Panc1 (cell line): ENCODE measurements around the gene MADCAM1. TPM values are rescaled to one million over a fixed set of nuclear protein-coding genes. Genes with fewer than 3 reads are reported as not detected.

ENCODE experiments used
- ATAC-seq: fragments of 200-7000 bp; cut with Tn5 transposase; 2 replicates; pipeline ENCODE4 v1.9.1; 2020; ENCODE audit warnings: mild to moderate bottlenecking, moderate library complexity
- BruUV-seq: library from RNA; stranded (reverse); fragments of 400-500 nt; replicated peaks from 2 replicates; lab custom pipeline; 2021; lab: Mats Ljungman, UMichigan
- CTCF ChIA-PET: fragments of 300-600 bp; sonication (Branson Sonifier 250); formaldehyde crosslinking; loops from one replicate; lab custom pipeline; 2022; ENCODE audit warnings: antibody characterized with exemption; lab: Charles Lee
- POLR2A ChIA-PET: fragments of 300-600 bp; sonication (Branson Sonifier 250); formaldehyde crosslinking; loops from one replicate; lab custom pipeline; 2022; ENCODE audit warnings: antibody characterized with exemption; lab: Charles Lee
- DNase-seq: peaks from one replicate; pipeline ENCODE4 v3.0.0-alpha.2; 2010; ENCODE audit warnings: low read depth, low spot score
- H3K27ac ChIP-seq: 2 replicates; pipeline ENCODE4 v1.5.1; 2011; ENCODE audit warnings: mild to moderate bottlenecking, low read length, inconsistent platforms
- H3K27me3 ChIP-seq: fragments of 200-500 bp; sonication (Bioruptor generic); 2 replicates; pipeline ENCODE4 v1.6.0; 2014; ENCODE audit warnings: low read length, inconsistent platforms; ENCODE audit not compliant: control insufficient read depth, insufficient read depth
- H3K36me3 ChIP-seq: fragments of 200-500 bp; sonication (Bioruptor generic); 2 replicates; pipeline ENCODE4 v1.5.1; 2014; ENCODE audit warnings: inconsistent platforms, mild to moderate bottlenecking, low read length, moderate library complexity; ENCODE audit not compliant: control insufficient read depth, insufficient read depth
- H3K4me1 ChIP-seq: 2 replicates; pipeline ENCODE4 v1.5.1; 2011; ENCODE audit warnings: inconsistent platforms, mild to moderate bottlenecking, low read length, moderate library complexity; ENCODE audit not compliant: control insufficient read depth, insufficient read depth
- H3K4me3 ChIP-seq, 2 experiments: 2 replicates each; pipeline ENCODE4 v1.5.1; 2011 to 2012; ENCODE audit warnings: low read depth in 2 of 2, low read length in 2 of 2, mild to moderate bottlenecking in 2 of 2, inconsistent platforms in 1 of 2, moderate library complexity in 1 of 2
- H3K9me3 ChIP-seq: fragments of 200-500 bp; sonication (Bioruptor generic); 2 replicates; pipeline ENCODE4 v1.5.1; 2014; ENCODE audit warnings: low read depth, mild to moderate bottlenecking, inconsistent platforms, low read length, moderate library complexity; ENCODE audit not compliant: control insufficient read depth, insufficient read depth
- POLR2AphosphoS5 ChIP-seq: IDR thresholded peaks from 2 replicates; pipeline ENCODE4 v1.6.1; 2012; ENCODE audit warnings: mild to moderate bottlenecking, low read depth, low read length, moderate library complexity
- SIN3A ChIP-seq: IDR thresholded peaks from 2 replicates; pipeline ENCODE4 v1.6.1; 2012; ENCODE audit warnings: low read depth, mild to moderate bottlenecking, low read length, moderate library complexity, borderline replicate concordance; ENCODE audit not compliant: insufficient read depth
- TCF7L2 ChIP-seq: IDR thresholded peaks from 2 replicates; pipeline ENCODE4 v1.6.1; 2011; ENCODE audit warnings: mild to moderate bottlenecking, low read depth, low read length, inconsistent platforms
- in situ Hi-C: cut with HindIII; loops from 2 replicates; pipeline ENCODE4 v1.10.0; 2016; ENCODE audit warnings: low sequenced_read_pairs, low pct_unique_long_range_greater_than_20kb
- intact Hi-C: fragments of 100-400 bp; cut with micrococcal nuclease; formaldehyde crosslinking; loops from one replicate; pipeline ENCODE4 v1.10.0; 2022; ENCODE audit not compliant: unreplicated experiment
- total RNA-seq: library from RNA; stranded (reverse); gene quantifications from one replicate; pipeline ENCODE4 v1.2.1, GENCODE V29; 2021; ENCODE audit not compliant: unreplicated experiment
- TF ChIP-seq, protein P1 (sequence below): fragments of 450-650 bp; IDR thresholded peaks from 2 replicates; pipeline ENCODE4 v1.5.1; 2017; ENCODE audit warnings: mild to moderate bottlenecking
- TF ChIP-seq, protein P2 (sequence below), 2 experiments: IDR thresholded peaks; 2 replicates each; pipeline ENCODE4 v1.6.1; 2011 to 2012; ENCODE audit warnings: low read depth in 2 of 2, control low read depth in 1 of 2, low read length in 1 of 2, mild to moderate bottlenecking in 1 of 2, moderate library complexity in 1 of 2; ENCODE audit not compliant: insufficient read depth in 1 of 2

Gene MADCAM1
- total RNA-seq, 1 experiment from 2014 or later = 0.54 TPM

DNA sequence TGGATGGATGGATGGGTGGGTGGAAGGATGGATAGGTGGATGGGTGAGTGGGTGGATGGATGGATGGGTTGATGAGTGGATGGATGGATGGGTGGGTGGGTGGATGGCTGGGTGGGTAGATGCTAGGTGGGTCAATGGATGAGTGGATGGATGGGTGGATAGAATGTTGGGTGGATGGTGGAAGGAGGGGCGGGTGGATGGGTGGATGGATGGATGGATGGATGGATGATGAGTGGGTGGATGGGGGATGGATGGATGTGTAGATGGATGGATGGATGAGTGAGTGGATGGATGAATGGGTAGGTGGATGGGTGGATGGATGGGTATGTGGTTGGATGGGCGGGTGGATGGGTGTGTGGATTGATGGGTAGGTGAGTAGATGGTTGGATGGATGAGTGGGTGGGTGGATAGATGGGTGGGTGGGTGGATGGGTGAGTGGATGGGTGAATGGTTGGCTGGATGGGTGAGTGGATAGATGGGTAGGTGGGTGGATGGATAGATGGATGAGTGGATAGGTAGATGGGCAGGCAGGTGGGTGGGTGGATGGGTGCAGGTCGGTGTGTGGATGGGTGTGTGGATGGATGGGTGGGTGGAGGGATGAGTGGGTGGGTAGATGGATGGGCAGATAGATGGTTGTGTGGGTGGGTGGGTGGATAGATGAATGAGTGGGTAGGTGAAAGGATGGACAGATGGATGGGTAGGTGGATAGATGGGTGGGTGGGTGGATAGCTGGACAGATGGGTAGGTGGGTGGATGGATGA, 31.1 kb upstream of the MADCAM1 start:
- POLR2A ChIA-PET = no interaction called here
- no peak for DNase-seq
- Histone ChIP-seq H3K4me1 (no peaks in the 10 kb centered on the region), H3K36me3 (no peaks in the 10 kb centered on the region), H3K27me3 (no peaks in the 10 kb centered on the region), H3K27ac (no peak overlapping the region), H3K4me3 (no peak overlapping the region), H3K9me3 (no peaks in the 10 kb centered on the region)
- no TSS peak for BruUV-seq
- in situ Hi-C loops = no loop called here
- CTCF ChIA-PET = no interaction called here
- no peak for ATAC-seq
- intact Hi-C loops = no loop called here
- TF ChIP-seq TCF7L2 = no peak
- no peak for TF ChIP-seq POLR2AphosphoS5
- TF ChIP-seq, protein P1, sequence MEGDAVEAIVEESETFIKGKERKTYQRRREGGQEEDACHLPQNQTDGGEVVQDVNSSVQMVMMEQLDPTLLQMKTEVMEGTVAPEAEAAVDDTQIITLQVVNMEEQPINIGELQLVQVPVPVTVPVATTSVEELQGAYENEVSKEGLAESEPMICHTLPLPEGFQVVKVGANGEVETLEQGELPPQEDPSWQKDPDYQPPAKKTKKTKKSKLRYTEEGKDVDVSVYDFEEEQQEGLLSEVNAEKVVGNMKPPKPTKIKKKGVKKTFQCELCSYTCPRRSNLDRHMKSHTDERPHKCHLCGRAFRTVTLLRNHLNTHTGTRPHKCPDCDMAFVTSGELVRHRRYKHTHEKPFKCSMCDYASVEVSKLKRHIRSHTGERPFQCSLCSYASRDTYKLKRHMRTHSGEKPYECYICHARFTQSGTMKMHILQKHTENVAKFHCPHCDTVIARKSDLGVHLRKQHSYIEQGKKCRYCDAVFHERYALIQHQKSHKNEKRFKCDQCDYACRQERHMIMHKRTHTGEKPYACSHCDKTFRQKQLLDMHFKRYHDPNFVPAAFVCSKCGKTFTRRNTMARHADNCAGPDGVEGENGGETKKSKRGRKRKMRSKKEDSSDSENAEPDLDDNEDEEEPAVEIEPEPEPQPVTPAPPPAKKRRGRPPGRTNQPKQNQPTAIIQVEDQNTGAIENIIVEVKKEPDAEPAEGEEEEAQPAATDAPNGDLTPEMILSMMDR = no peak
- no peak for TF ChIP-seq SIN3A
- TF ChIP-seq, protein P2, sequence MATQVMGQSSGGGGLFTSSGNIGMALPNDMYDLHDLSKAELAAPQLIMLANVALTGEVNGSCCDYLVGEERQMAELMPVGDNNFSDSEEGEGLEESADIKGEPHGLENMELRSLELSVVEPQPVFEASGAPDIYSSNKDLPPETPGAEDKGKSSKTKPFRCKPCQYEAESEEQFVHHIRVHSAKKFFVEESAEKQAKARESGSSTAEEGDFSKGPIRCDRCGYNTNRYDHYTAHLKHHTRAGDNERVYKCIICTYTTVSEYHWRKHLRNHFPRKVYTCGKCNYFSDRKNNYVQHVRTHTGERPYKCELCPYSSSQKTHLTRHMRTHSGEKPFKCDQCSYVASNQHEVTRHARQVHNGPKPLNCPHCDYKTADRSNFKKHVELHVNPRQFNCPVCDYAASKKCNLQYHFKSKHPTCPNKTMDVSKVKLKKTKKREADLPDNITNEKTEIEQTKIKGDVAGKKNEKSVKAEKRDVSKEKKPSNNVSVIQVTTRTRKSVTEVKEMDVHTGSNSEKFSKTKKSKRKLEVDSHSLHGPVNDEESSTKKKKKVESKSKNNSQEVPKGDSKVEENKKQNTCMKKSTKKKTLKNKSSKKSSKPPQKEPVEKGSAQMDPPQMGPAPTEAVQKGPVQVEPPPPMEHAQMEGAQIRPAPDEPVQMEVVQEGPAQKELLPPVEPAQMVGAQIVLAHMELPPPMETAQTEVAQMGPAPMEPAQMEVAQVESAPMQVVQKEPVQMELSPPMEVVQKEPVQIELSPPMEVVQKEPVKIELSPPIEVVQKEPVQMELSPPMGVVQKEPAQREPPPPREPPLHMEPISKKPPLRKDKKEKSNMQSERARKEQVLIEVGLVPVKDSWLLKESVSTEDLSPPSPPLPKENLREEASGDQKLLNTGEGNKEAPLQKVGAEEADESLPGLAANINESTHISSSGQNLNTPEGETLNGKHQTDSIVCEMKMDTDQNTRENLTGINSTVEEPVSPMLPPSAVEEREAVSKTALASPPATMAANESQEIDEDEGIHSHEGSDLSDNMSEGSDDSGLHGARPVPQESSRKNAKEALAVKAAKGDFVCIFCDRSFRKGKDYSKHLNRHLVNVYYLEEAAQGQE (IDR thresholded peaks at IDR 0.05; ENCODE audit: insufficient read depth in 1 of 2, low read depth in 2 of 2, low read length in 1 of 2) = no peak

DNA sequence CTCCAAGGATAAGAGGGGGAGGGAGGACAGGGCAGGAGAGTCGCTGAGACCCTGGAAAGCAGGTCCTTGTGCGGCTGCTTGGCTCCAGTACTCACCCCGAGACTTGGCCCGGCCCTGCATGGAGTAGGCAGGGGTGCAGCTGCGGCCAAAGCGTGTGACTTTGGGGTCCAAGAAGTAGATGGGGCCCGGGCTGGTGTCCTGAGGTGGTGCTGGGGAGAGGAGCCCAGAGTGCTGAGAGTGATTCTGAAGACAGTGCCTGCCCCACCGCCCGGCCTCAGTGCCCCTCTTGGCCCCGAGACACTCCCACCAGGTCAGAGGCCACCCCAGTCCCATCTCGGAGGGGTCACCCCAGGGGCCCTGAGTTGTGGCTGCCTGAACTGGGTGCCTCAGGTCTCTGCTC, 28.7 kb upstream of the MADCAM1 start:
- no peaks in the 10 kb centered on the region for H3K4me1 ChIP-seq
- no peaks in the 10 kb centered on the region for H3K27me3 ChIP-seq
- POLR2A ChIA-PET = no interaction called here
- ATAC-seq = no peak
- TF ChIP-seq, protein P2 (IDR thresholded peaks at IDR 0.05; ENCODE audit: insufficient read depth in 1 of 2, low read depth in 2 of 2, low read length in 1 of 2) = no peak
- TF ChIP-seq POLR2AphosphoS5 (no peak), SIN3A (no peak), TCF7L2 (no peak)
- TF ChIP-seq, protein P1 = no peak
- no peak overlapping the region for H3K27ac ChIP-seq
- BruUV-seq = no TSS peak
- no peak for DNase-seq
- no peaks in the 10 kb centered on the region for H3K36me3 ChIP-seq
- H3K9me3 ChIP-seq = no peaks in the 10 kb centered on the region
- intact Hi-C loops = no loop called here
- H3K4me3 ChIP-seq = no peak overlapping the region
- CTCF ChIA-PET = no interaction called here
- in situ Hi-C loops = no loop called here
